ENCODE data around the gene LAMP1. TPM values are rescaled to one million over a fixed set of nuclear protein-coding genes. Genes with fewer than 3 reads are reported as not detected.

Gene LAMP1
- total RNA-seq, 1 donor from 2014 or later = 413 TPM

DNA sequence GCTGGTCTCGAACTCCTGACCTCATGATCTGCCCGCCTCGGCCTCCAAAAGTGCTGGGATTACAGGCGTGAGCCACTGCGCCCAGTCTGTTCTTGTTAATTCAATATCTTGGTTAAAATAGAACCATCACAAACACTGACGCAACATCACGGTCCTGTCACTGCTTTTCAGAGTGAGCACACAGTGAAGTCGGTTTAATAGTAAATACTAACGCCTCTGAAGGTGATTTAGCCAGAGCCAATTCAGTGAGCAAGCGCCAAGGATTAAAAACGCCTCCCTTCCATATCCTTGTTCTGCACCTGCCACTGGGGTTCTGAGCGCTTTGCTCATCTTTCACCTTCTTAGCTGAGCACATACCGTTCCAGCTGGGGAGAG lies 30.3 kb downstream of the LAMP1 start:
- H3K36me3 Mint-ChIP-seq (ENCODE audit: unreplicated experiment) = peaks cover 21% of the 10 kb centered on the region
- no peak for TF ChIP-seq CTCF (IDR thresholded peaks at IDR 0.05)
- DNase-seq (ENCODE audit: extremely low spot score, unreplicated experiment) = no peak

GRCh38 chr13:113327766-113328471 lies 30.9 kb downstream of the LAMP1 start:
- H3K27me3 Mint-ChIP-seq (ENCODE audit: unreplicated experiment) = no peaks in the 10 kb centered on the region
- H3K4me3 Mint-ChIP-seq (ENCODE audit: unreplicated experiment) = no peak overlapping the region
- no peak for DNase-seq (ENCODE audit: extremely low spot score, unreplicated experiment)
- no peaks in the 10 kb centered on the region for H3K9me3 Mint-ChIP-seq (ENCODE audit: unreplicated experiment)
- no peak overlapping the region for H3K27ac Mint-ChIP-seq (ENCODE audit: unreplicated experiment)
- no peaks in the 10 kb centered on the region for H3K4me1 Mint-ChIP-seq (ENCODE audit: unreplicated experiment)
- no peak for TF ChIP-seq CTCF (IDR thresholded peaks at IDR 0.05)
- H3K36me3 Mint-ChIP-seq (ENCODE audit: unreplicated experiment) = peaks cover 18% of the 10 kb centered on the region

More for the DNA sequence above, 30.3 kb downstream of the LAMP1 start:
- H3K4me3 Mint-ChIP-seq (ENCODE audit: unreplicated experiment) = no peak overlapping the region
- no peaks in the 10 kb centered on the region for H3K27me3 Mint-ChIP-seq (ENCODE audit: unreplicated experiment)
- H3K9me3 Mint-ChIP-seq (ENCODE audit: unreplicated experiment) = no peaks in the 10 kb centered on the region
- H3K4me1 Mint-ChIP-seq (ENCODE audit: unreplicated experiment) = no peaks in the 10 kb centered on the region
- no peak overlapping the region for H3K27ac Mint-ChIP-seq (ENCODE audit: unreplicated experiment)

DNA sequence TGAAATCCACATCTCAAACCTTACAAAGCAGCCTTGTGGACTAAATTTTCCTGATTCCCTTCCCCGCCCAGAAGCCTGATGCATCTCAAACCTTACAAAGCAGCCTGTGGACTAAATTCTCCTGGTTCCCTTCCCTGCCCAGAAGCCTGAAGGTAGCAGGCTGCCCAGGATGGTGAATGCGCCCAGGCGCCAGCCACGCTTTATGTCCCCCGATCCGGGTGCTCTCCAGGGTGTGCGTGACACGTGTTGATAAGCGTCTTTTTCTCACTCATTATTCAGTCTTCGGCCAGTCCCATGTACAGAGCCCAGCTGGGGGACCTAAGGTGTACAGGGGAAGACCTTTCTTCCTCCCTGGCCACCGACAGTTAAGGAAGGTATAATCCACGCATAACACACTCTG lies 31.8 kb downstream of the LAMP1 start:
- Mint-ChIP-seq H3K4me1 (ENCODE audit: unreplicated experiment) (no peaks in the 10 kb centered on the region), H3K36me3 (ENCODE audit: unreplicated experiment) (peaks cover 9% of the 10 kb centered on the region), H3K9me3 (ENCODE audit: unreplicated experiment) (no peaks in the 10 kb centered on the region), H3K27me3 (ENCODE audit: unreplicated experiment) (no peaks in the 10 kb centered on the region), H3K27ac (ENCODE audit: unreplicated experiment) (no peak overlapping the region), H3K4me3 (ENCODE audit: unreplicated experiment) (no peak overlapping the region)
- no peak for DNase-seq (ENCODE audit: extremely low spot score, unreplicated experiment)
- TF ChIP-seq CTCF (IDR thresholded peaks at IDR 0.05) = no peak

DNA sequence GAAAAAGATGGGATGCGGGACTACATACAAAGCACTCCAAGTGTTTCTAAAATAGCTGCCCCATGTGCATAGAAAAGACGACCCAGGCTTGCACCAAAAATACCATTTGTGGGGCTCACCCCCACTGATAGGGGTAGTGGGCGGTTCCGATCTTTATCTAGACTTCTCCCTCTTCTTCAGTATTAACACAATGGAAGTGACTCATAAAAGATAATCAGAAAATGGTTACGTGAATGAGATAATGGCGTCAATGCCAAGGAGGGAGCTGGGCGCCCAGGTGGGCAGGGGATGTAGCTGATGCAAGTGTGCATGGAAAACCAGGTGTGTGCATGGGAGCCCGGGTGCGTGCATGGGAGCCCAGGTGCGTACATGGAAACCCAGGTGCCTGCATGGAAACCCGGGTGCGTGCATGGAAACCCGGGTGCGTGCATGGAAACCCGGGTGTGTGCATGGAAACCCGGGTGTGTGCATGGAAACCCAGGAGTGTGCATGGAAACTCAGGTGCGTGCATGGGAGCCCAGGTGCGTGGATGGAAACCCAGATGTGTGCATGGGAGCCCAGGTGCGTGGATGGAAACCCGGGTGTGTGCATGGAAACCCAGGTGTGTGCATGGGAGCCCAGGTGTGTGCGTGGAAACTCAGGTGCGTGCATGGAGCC lies 32.7 kb downstream of the LAMP1 start:
- Mint-ChIP-seq H3K4me3 (ENCODE audit: unreplicated experiment) (no peak overlapping the region), H3K27me3 (ENCODE audit: unreplicated experiment) (peaks cover 4% of the 10 kb centered on the region)
- no peak for DNase-seq (ENCODE audit: extremely low spot score, unreplicated experiment)

More for the DNA sequence above, 32.7 kb downstream of the LAMP1 start:
- TF ChIP-seq CTCF (IDR thresholded peaks at IDR 0.05) = no peak
- Mint-ChIP-seq H3K27ac (ENCODE audit: unreplicated experiment) (no peak overlapping the region), H3K9me3 (ENCODE audit: unreplicated experiment) (no peaks in the 10 kb centered on the region), H3K36me3 (ENCODE audit: unreplicated experiment) (peaks cover 2% of the 10 kb centered on the region), H3K4me1 (ENCODE audit: unreplicated experiment) (no peaks in the 10 kb centered on the region)
